AG08396 (cell line): ENCODE data around the gene NINJ1.

Source experiments
- DNase-seq: peaks from one replicate; pipeline ENCODE4 v3.0.0; 2012; ENCODE audit warnings: low spot score, mixed read lengths

The NINJ1 gene

GRCh38 chr9:93132287-93132927, 1.6 kb downstream of the NINJ1 start:
- DNase-seq = peak; percentile 66

GRCh38 chr9:93131599-93132286, 2.3 kb downstream of the NINJ1 start:
- no peak for DNase-seq

GRCh38 chr9:93130861-93131481, 3.1 kb downstream of the NINJ1 start:
- no peak for DNase-seq

GRCh38 chr9:93129691-93130500, 4.2 kb downstream of the NINJ1 start:
- DNase-seq = no peak

- DNase-seq = no peak
Measured at GRCh38 chr9:93129286-93129685, 4.8 kb downstream of the NINJ1 start.

GRCh38 chr9:93128715-93129224, 5.3 kb downstream of the NINJ1 start:
- no peak for DNase-seq

GRCh38 chr9:93128011-93128714, 5.9 kb downstream of the NINJ1 start:
- DNase-seq = no peak

GRCh38 chr9:93127395-93127911, 6.6 kb downstream of the NINJ1 start:
- DNase-seq = no peak

GRCh38 chr9:93126825-93127368, 7.2 kb downstream of the NINJ1 start:
- no peak for DNase-seq

GRCh38 chr9:93126151-93126781, 7.8 kb downstream of the NINJ1 start:
- no peak for DNase-seq

GRCh38 chr9:93125331-93125894, 8.6 kb downstream of the NINJ1 start:
- no peak for DNase-seq

GRCh38 chr9:93124793-93125192, 9.3 kb downstream of the NINJ1 start:
- no peak for DNase-seq

- no peak for DNase-seq
Measured at GRCh38 chr9:93123561-93124283, 10.3 kb downstream of the NINJ1 start.

GRCh38 chr9:93122721-93123221, 11.3 kb downstream of the NINJ1 start:
- DNase-seq = no peak

GRCh38 chr9:93121316-93122241, 12.5 kb downstream of the NINJ1 start:
- no peak for DNase-seq

GRCh38 chr9:93120846-93121315, 13.2 kb downstream of the NINJ1 start:
- DNase-seq = no peak

GRCh38 chr9:93119953-93120845, 13.9 kb downstream of the NINJ1 start:
- DNase-seq = peak; percentile 94
